ENCODE measurements around the gene RFT1.

The RFT1 gene

DNA sequence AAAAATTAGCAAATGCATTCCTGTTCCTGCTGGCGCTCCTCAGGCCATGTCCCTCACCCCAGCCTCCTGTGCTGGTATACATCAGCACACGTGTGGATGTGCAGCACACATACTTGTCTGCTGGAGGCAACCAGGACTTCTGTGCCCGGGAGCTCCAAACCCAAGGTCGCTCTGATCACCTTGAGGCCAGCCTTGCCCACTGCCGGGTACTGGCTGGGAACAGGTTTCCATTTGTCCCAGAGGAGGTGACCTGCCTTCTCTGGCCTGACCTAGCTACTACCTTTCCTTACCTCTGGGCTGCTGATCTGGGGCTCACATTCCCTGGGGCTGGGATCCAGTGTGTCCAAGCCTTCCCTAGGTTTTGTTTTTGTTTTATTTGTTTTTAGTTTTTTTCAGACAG lies 42.9 kb upstream of the RFT1 start:
- TF ChIP-seq CTCF (IDR thresholded peaks at IDR 0.05; ENCODE audit: low read depth, low read length): no peak
- no peak overlapping the region for H3K4me3 ChIP-seq (ENCODE audit: low read depth, low read length)

DNA sequence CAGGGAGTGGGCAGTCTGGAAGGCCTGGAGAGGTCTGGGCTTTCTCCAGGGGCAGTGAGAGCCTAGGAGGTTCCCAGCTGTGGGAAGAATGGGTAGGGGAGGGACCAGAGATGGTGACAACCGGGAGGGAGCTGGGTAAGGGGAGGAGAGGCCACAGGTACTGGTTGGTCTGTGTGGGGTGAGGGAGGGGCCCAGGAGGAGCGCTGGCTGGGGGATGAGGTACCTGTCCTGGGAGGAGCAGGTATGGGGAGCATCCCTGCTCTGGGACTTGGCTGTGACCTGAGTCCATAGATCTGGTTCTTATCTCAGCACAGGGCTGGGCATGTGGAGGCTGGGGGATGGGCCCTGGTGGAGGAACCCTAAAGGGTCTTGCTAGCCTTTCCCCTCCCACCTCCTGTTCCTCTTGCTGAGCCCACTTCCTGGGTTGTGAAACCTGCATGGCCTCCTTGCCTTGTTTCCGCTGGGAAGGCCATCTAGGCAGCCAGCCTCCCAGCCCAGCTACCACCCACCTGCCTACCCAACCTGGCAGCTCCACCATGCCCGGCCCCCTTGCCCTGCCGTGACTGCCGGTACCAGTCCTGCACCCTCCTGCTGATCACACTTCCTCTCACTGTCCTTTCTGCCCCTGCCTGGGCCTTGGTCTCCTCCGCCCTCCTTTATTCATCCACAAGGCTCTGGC lies 41.7 kb upstream of the RFT1 start:
- H3K4me3 ChIP-seq (ENCODE audit: low read depth, low read length): no peak overlapping the region
- no peak for TF ChIP-seq CTCF (IDR thresholded peaks at IDR 0.05; ENCODE audit: low read depth, low read length)

DNA sequence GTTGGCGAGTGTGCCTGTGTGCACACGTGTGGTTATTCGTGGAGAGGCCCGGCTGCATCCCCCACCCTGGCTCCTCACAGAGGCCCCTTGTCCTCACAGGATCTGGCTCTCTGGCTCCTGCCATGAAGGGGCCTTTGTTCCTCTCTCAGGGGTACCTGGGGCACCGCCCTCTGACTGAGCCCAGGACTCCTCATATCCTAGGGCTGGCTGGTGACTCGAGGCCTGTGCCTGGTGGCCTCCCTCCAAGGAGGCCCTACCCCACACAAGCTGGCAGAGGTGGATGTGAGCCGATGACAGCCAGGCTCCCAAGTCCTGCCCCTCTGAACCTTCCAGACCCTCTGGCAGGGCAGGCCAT lies 40.8 kb upstream of the RFT1 start:
- no peak for TF ChIP-seq CTCF (IDR thresholded peaks at IDR 0.05; ENCODE audit: low read depth, low read length)
- no peak overlapping the region for H3K4me3 ChIP-seq (ENCODE audit: low read depth, low read length)

DNA sequence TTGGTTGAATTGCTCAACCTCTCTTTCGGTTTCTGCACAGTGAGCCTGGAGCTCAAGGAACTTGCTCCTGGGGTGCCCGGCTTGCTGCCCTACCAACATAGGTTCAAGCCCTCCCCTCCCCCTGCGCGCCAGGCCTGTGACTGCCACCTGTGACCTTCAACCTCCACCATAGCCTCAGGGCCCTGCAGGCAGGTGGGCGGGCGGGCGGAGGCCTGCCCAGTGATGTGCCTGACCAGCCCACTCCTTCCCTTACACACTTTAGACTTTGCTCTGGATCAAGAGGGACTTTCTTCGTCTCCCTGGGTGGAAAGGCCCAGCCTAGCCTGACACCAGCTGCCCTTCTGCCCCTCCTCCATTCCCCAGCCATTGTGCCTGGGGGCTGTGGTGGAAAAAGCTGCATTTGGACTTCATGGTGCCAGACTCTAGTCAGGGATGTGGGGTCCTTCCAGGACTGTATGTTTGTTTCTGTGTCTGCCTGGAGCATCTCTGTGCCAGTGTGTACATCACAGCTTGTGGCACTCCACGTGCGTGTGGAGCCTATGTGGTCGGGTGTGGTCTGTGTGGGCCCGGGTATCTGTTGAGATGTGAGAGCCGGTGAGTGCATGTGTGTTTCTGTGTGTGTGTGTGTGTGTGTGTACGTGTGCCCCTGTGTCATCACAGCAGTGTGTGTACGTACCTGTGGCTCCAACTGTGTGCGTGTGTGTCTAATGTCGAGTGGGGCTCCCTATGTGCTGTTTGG lies 40.3 kb upstream of the RFT1 start:
- H3K4me3 ChIP-seq (ENCODE audit: low read depth, low read length): no peak overlapping the region
- TF ChIP-seq CTCF (IDR thresholded peaks at IDR 0.05; ENCODE audit: low read depth, low read length): no peak

GRCh38 chr3:53169832-53170324 lies 39.6 kb upstream of the RFT1 start:
- no peak overlapping the region for H3K4me3 ChIP-seq (ENCODE audit: low read depth, low read length)
- no peak for TF ChIP-seq CTCF (IDR thresholded peaks at IDR 0.05; ENCODE audit: low read depth, low read length)

DNA sequence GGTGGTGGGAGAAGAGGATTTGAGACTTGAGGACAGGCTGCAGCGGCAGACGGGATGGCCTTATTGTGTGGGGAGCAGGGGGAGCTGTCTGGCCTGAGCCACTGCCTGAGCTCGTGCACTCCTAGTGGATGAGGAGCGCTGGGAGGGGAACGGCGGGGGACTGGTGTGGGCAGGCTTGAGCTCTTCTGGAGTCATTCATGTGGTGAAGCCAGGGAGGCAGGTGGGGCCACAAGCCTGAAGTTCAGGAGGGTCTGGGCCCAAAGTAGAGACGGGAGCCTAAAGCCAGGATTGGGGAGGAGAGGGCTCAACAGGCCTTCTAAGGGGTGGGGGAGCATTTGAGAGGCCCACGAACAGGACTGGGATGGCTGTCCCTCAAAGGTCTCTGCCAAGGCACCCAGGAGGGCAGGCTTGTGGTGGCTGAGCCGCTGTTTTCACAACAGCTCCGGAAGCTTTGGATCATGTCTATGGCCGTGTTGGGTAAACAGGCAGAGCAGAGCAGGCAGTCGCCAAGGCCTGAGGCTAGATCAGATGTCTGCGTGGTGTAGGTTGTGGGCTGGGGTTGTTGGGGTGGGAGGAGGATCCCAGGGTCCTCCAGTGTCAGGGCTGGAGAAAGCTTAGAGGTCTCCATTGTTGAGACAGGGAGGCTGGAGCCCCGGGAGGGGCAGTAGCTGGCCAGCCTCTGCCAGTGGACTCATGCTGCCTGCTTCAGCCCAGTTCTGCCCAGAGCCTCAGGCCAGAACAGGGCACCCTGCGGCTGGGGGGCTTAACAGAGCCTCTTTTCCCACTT lies 39.0 kb upstream of the RFT1 start:
- no peak for TF ChIP-seq CTCF (IDR thresholded peaks at IDR 0.05; ENCODE audit: low read depth, low read length)
- no peak overlapping the region for H3K4me3 ChIP-seq (ENCODE audit: low read depth, low read length)
